ENCODE measurements around the gene PKLR.
A peak's percentile ranks its signal among the peaks of the same experiment; 100 is the strongest.
"Not testable (repeated sequence)": the region's sequence is repeated elsewhere in the genome, so short reads cannot be mapped to it uniquely, and the experiment has no call there.

The PKLR gene

GRCh38 chr1:155301342-155301841 is at the start of gene PKLR:
Gene PKLR, minus strand, starts transcription at chr1:155301438. Its CDS starts 43 bp downstream, at chr1:155301395.
- no peak for DNase-seq

GRCh38 chr1:155342842-155343241 is 41.6 kb upstream of the PKLR start:
- no peak for DNase-seq

DNA sequence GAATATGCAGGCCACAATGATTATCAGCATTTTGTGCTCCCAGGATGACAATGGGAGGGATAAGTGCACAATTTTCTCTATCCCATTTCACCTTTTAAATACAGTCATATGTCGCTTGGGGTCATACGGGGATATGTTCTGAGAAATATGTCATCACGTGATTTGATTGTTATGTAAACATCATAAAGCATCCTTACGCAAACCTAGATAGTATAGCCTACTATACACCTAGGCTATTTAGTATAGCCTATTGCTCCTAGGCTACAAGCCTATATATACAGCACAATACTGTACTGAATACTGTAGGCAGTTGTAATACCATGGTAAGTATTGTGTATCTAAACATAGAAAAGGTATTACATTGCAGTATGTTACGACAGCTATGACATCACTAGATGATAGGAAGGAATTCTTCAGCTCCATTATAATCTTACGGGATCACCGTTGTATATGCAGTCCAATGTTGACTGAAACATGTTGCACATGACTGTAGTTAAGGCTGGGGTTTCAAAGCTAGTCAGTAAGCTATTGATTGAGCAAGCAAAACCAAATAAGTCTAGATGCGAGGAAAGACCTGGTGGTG is 38.4 kb upstream of the PKLR start:
- no peak for DNase-seq

GRCh38 chr1:155334962-155335361 is 33.7 kb upstream of the PKLR start:
- no peak for DNase-seq

DNA sequence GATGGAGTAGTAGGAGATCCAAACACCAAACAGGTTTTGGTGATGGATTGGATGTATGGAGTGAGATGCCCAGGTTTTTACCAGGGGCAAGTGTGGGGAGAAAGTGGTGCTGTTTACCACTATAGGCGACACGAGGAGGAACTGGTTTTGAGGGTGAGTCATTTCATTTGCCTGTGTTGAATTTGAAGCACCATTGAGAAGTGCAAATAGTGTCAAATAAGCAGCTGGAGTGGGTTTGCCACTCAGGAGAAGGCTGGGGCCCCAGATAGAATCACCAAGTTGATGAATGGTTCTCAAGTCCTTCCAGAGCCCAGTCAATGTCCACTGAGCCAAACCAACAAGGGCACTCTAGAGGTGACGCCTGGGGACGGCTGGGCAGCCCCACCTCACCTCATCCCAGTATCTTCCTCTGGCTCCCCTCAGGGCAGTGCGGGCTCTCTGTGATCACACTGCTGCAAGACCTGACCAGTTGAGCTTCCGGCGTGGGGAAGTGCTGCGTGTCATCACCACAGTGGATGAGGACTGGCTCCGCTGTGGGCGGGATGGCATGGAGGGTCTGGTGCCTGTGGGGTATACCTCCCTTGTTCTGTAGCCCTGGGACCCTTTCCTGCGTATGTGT is 28.9 kb upstream of the PKLR start:
- no peak for DNase-seq

DNA sequence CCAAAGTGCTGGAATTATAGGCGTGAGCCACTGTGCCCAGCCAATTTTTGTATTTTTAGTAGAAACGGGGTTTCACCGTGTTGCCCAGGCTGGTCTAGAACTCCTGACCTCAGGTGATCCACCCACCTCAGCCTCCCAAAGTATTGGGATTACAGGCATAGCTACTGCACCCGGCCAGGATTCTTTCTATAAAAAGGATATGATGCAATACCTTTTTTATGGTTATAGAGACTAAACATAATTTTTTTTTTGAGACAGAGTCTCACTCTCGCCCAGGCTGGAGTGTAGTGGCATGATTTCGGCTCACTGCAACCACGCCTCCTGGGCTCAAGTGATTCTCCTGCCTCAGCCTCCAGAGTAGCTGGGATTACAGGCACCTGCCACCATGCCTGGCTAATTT is 27.6 kb upstream of the PKLR start:
- DNase-seq = not testable (repeated sequence)

- no peak for DNase-seq
Measured at GRCh38 chr1:155327981-155328380, 26.7 kb upstream of the PKLR start.

- no peak for DNase-seq
Measured at GRCh38 chr1:155326631-155327037, 25.4 kb upstream of the PKLR start.

- DNase-seq = no peak
Measured at GRCh38 chr1:155326020-155326526, 24.8 kb upstream of the PKLR start.

DNA sequence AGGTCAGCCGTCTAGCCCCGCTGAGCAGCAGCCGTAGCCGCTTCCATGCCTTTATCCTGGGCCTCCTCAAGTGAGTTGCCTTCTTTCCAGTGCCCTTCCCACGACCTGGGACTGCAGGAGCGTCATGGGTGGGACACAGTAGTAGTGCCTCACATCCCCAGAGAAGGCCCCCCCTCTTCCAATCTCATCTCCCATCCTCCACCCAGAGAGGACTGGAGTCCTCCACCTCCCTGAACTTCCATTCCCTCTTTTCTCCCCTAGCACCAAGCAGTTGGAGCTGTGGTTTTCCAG is 24.3 kb upstream of the PKLR start:
- no peak for DNase-seq

DNA sequence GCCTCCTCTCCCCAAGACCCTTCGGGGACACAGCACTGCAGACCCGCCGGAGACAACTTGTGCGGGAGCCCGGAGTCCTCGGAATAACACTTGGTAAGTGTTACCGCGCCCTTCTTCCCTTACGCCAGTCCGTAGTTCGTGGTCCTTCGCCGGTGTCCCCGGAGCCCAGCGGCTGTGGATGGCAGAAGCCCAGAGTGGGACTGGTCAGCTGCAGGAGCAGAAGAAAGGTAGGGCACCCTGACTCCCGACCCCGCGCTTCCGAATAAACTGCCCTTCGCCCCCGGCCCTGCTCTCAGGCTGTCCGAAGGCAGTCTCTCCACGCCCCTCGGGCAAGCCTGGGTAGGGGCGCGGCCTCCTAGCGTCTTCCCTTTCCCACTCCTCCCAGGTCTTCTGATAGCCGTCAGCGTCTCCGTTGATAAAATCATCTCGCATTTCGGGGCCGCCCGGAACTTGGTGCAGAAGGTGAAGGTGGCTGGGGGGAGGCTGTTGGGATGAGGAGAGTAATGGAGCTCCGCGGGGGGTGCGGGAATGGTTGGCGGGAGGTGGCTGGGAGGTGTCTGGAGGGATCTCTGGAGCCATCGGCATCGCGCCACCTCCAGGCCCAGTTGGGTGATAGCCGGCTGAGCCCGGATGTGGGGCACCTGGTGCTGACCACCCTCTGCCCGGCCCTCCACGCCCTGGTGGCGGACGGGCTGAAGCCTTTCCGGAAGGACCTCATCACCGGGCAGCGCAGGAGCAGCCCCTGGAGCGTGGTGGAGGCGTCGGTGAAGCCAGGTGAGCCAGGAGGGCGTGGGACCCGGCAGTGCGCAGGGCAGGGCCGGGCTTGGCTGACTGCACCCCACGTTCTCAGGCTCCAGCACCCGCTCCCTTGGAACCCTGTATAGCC is 23.7 kb upstream of the PKLR start:
- DNase-seq = peak in 7 of 56 donors; percentile 6 to 56 (median 50)

DNA sequence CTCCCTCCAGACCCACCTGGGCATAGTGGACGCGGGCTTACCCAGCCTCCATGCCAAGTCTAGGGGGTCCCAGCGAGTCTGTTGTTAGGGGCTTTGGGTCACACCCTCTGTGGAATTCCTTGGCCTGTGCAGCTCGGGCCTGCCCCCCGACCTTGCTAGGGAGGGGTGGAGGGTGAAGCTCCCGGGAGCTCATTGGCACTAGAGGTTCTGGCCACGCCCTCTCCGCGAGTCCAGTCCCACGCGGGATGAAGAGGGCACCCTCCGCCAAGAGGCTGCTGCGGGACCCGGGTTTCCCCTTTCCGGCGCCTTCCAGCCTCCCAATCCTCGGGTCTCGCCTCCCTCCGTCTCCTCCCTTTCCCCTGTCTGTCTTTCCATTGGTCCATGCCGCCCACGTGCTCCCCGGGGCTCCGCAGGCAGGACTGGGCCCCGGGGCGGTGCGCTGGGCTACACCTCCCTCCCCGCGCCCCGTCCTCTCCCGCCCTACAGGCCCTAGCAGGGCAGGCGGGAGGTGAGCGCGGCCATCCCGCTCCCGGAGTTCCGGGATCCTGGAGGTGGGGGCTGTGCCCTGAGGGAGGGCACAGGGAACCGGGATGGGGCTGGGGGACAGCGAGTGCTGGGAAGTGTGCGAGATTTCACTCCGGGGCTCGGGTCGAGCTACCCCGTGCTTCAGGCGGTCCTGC is 22.9 kb upstream of the PKLR start:
- peak; percentile 49 to 96 (median 88) for DNase-seq

GRCh38 chr1:155323729-155324036 is 22.4 kb upstream of the PKLR start:
- DNase-seq = peak in 50 of 56 donors; percentile 39 to 92 (median 72)

- DNase-seq = peak in 54 of 56 donors; percentile 38 to 86 (median 72)
Measured at GRCh38 chr1:155322953-155323728, 21.9 kb upstream of the PKLR start.

DNA sequence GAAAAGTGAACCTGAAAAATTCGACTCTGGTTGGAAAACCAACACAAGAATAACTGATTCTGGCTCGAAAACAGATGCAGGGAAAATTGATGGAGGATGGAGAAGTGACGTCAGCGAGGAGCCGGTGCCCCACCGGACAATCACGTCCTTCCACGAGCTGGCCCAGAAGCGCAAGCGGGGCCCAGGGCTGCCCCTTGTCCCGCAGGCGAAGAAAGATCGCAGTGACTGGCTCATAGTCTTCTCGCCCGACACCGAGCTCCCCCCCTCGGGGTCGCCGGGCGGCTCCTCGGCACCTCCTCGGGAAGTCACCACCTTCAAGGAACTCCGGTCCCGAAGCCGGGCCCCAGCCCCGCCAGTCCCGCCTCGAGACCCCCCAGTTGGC is 21.3 kb upstream of the PKLR start:
- peak in 11 of 56 donors; percentile 23 to 78 (median 54) for DNase-seq

DNA sequence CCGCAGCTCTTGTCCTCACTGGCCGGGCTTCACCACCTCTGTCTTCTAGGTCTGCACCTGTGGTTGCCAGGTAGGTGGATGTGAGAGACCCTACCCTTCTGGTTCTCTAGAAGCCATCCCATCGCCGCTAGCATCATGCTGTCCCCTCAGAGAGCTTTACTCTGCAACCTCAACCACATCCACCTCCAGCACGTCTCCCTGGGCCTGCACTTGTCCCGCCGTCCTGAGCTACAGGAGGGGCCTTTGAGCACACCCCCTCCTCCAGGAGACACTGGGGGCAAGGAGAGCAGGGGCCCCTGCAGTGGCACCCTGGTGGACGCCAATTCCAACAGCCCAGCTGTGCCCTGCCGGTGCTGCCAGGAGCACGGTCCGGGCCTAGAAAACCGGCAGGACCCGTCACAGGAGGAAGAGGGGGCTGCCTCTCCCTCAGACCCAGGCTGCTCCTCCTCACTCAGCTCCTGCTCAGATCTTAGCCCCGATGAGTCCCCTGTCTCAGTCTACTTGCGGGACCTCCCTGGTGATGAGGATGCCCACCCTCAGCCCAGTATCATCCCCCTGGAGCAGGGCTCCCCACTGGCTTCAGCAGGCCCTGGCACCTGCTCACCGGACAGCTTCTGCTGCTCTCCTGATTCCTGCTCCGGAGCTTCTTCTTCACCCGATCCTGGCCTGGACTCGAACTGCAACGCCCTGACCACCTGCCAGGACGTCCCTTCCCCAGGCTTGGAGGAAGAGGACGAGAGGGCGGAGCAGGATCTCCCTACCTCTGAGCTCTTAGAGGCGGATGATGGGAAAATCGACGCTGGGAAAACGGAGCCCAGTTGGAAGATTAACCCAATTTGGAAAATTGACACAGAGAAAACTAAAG is 20.6 kb upstream of the PKLR start:
- peak in 2 of 56 donors; percentile 28 to 32 for DNase-seq

GRCh38 chr1:155320661-155321617 is 19.7 kb upstream of the PKLR start, which contains the start of gene RUSC1:
Gene RUSC1, plus strand, starts transcription at chr1:155320894. Its CDS starts 880 bp downstream, at chr1:155321774.
- peak in 53 of 56 donors; percentile 5 to 90 (median 62) for DNase-seq

GRCh38 chr1:155320252-155320651 is 19.0 kb upstream of the PKLR start:
- no peak for DNase-seq

Measured in amygdala (tissue), 56 donors.